Tongue (tissue), 2 donors: ENCODE results near the gene FAM171A1. TPM values are rescaled to one million over a fixed set of nuclear protein-coding genes. Genes with fewer than 3 reads are reported as not detected.
"Not testable (repeated sequence)": the region's sequence is repeated elsewhere in the genome, so short reads cannot be mapped to it uniquely, and the experiment has no call there.

Source experiments
- DNase-seq: peaks from one replicate; pipeline ENCODE4 v3.0.0-alpha.2; 2015
- total RNA-seq: library from RNA; depleted of rRNA; stranded (reverse); fragments of >200 nt; gene quantifications from one replicate; pipeline ENCODE4 v1.2.3, GENCODE V29; 2014

Gene FAM171A1
- 15.4 TPM for total RNA-seq

DNA sequence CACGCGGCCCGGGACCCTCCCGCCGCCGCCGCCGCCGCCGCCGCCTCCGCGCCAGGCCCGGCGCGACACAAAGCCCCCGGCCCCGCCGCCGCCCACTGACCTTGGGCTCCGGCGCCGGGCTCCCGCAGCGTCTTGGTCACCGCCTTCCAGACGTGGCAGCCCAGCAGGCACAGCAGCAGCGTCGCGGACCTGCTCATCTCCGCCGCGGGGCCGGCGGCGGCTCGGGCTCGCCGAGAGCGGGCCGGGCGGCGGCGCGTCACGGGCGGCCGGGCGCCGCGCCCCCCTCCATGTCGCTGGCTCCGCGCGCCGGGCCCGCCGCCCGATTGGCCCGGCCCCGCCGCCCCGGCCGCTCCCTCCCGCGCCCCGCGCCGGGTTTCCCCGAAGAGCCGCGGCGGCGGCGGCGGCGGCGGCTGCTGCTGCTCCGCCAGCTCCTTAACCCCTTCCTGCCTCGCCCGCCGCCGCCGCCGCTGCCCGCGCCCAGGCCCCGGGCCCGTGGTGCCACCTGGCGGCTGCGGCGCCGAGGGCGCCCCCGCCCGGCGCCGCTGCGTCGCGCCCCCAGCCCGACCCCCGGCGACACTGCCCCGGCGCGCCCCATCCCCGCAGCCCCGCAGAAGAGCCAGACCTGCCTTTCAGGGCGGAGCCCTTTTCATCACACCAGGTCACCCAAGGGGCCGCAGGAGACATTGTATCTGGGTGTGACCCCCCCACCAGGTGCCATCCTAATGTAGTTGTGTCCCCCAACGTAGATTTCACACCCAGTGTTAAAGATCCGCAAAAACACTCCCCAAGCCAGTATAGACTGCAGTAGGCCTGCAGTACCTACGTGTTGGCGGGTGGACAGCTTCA lies at the start of gene FAM171A1:
TSS of gene FAM171A1 (minus strand) at position 434 of the 846 bp plus-strand sequence. CDS start at position 197, 237 bp downstream.
- peak; percentile 85 for DNase-seq

DNA sequence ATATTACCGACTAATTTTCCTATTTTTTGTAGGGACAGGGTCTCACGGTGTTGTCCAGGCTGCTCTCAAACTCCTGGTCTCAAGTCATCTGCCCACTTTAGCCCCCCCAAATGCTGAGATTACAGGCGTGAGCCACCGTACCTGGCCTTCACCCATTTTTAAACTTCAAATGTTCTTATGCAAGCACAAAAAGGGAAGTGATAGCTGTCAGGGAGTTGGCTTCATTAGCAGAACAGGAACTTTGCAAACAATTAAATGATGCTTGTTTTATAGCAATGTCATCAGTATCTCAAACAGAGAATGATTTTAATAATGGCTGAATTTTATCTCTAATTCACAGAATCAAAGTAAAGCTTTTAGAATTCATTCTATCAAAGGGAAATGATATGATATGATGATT lies 49.8 kb upstream of the FAM171A1 start:
- DNase-seq, result no peak

DNA sequence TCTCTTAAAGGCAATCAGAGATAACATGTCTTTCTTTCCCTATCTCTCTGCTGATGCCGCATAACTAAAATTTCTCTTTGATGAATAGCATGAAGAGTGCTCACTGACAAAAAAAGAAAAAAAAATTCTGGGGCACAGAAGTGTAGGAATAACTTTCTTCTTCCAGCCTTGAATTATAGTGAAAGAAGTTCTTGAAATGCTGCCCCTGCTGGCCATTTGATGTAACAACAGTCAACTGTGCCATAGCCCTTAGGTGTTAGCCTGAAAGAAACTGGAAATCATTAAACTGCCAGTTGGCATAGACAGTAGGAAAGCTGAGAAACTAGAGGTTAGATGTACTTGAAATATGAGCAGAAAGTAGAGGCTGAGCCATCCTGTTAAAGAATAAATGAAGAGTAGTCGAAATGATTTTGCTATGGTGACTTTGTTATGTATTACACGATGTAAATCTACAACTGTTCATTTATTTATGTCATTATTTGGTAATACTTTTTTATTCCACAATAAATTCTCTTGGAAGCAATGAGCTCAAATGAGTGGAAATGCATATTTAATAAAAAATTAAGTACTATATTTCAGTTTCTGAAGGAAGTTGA lies 48.3 kb upstream of the FAM171A1 start:
- DNase-seq, result peak; percentile 73

DNA sequence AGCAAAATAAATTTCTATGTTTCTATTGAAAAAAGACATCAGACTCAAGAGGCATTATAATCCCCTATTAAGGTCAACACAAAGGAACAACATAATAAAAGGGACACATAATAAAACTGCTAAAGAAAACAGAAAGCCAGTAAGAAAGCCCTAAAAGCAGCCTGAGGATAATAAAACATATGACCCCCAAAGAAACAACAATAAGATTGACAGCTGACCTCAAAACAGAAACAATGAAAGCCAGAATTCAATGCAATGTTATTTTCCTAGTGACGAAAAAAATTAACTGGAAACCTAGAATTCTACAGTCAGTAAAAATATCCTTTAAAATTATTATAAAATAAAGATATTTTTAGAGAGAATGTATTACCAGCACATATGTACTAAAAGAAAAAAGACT lies 44.9 kb upstream of the FAM171A1 start:
- DNase-seq, result no peak

DNA sequence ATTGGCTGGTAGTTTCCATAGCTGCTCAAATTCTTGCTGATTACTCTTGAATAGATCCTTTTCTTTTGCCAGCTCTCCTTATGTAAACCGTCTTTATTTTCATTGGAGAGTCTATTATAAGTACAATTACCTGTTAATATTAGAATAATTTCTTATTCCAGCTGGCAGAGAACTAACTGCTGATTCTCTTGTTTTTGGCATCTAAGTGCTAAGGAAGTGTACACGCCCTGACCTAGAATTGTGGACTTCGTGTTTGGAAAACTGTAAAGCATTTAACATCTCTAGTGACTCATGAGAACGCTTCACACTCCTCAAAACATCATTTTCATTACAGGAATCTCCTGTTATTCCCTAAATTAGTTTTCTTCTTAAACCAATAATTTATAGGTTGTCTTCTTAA lies 39.9 kb upstream of the FAM171A1 start:
- no peak for DNase-seq

DNA sequence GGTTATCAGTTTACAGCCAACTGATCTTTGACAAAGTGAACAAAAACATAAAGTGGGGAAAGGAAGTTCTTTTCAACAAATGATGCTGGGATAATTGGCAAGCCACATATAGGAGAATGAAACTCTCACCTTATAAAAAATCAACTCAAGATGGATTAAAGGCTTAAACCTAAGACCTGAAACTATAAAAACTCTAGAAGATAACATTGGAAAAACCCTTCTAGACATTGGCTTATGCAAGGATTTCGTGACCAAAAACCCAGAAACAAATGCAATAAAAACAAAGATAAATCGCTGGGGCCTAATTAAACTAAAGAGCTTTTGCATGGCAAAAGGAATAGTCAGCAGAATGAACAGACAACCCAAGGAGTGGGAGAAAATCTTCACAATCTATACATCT lies 38.3 kb upstream of the FAM171A1 start:
- DNase-seq, result not testable (repeated sequence)

DNA sequence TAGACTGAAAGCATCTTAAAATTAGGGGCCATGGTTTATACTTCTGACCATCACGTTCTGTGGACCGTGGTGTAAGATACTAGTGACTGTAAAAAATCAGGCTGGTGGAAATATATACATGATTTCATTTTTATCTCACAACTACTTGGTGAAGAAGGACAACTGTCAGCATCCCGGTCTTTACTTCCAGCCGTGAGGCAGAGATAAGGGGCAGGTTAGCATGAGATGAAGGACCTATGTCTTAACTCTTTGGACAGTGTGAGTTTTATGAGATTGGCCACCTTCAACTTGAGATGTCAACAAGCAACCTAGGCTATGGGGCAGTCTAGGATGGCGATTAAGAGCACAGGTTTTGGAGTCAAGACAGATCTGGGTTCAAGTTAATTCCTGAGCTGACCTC lies 37.5 kb upstream of the FAM171A1 start:
- no peak for DNase-seq

DNA sequence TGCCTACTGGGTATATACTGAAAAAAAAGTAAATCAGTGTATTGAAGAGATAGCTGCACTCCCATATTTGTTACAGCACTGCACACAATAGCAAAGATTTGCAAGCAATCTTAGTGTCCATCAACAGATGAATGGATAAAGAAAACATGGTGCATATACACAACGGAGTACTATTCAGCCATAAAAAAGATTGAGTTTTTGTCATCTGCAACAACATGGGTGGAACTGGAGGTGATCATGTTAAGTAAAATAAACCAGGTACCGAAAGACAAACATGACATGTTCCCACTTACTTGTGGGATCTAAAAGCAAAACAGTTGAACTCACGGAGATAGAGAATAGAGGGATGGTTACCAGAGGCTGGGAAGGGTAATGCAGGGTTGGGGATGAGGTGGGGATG lies 34.2 kb upstream of the FAM171A1 start:
- DNase-seq, result no peak

DNA sequence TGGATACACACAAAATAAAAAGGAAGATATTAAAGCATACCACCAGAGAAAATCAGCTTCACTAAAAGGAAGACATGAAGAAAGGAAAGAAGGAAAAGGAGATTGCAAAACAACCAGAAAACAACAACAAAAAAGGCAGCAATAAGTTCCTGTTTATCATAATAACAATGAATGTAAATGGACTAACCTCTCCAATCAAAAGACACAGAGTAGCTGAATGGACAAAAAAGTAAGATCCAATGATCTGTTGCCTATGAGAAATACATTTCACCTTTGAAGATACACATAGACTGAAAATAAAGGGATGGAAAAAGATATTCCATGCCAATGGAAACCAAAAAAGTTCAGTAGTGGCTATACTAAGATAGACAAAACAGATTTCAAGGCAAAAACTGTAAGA lies 30.3 kb upstream of the FAM171A1 start:
- no peak for DNase-seq

DNA sequence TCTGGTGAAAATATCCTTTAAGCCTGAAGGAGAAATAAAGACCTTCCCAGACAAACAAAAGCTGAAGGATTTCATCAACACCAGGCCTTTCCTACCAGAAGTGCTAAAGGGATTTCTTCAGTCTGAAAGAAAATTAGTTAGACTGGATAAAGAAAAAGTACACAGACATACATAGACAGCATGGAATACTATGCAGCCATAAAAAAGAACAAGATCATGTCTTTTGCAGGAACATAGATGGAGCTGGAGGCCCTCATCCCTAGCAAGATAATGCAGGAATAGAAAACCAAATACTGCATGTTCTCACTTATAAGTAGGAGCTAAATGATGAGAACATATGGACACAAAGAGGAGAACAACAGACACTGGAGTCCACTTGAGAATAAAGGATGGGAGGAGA lies 29.4 kb upstream of the FAM171A1 start:
- not testable (repeated sequence) for DNase-seq

DNA sequence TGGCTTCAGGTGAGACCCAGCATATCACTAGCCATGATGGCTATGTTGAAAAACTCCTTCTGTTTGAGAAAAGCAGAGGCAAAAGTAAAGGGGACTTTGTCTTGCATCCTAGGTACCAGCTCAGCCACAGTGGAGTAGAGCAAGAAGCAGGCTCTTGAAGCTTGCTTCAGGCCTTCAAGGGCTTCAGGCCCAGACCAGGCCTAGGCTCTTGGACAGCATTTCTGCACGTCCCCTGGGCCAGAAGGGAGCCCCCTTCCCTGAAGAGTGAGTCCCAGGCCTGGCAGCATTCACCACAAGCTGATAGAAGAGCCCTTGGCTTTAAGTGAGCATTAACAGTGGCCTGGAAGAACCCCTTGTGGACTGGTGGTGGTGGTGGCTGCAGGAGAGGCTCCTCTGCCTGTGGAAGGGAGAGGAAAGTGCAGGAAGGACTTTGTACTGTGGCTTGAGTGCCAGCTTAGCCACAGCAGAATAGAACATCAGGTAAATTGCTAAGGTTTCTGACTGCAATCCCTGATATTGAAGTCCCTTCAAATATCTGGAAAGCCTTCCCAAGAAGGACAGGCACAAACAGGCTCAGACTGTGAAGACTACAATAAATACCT lies 28.1 kb upstream of the FAM171A1 start:
- no peak for DNase-seq

DNA sequence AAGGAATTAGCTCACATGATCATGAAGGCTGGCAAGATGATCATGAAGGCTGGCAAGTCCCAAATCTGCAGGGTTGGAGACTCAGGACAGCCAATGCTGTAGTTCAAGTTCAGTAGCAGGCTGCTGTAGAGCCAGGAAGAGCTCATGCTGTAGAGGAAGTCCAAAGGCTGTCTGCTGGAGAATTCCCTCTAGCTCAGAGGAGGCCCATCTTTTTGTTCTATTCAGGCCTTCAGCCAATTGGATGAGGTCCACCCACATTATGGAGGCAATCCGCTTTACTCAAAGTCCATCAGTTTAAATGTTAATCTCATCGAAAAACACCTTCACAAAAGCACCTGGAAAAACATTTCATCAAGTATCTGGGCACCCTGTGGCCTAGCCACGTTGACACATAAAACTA lies 24.8 kb upstream of the FAM171A1 start:
- peak; percentile 58 for DNase-seq

DNA sequence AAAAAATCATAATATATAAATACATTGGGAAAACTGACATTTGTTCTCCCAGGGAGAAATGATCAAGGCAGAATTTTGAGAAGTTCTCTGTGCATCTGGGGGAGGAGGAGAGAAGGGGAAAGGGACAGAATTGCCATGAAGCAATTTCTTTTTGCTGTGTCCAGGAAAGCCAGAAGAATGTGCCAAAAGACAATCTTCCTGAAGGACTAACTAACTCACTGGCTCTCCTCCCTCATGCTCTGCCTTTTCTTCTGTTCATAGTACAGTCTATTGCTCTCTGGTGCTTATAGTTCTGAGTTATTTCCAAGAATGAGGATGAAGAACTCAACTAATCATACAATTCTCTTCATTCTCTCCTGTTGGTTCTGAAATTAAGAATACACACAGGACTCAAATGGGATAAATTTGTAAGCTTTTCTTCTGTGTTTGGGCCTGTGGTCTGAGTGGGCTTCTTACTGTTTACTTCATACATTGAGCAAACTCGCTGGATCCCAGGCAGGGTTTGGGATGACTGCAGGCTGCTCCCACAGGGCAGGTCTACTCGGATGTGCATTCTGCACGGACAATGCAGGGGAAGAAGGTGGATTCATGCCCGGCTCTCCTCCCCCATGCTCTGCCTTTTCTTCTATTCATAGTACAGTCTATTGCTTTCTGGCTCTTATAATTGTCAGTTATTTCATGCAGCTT lies 22.2 kb upstream of the FAM171A1 start:
- DNase-seq, result peak; percentile 59

DNA sequence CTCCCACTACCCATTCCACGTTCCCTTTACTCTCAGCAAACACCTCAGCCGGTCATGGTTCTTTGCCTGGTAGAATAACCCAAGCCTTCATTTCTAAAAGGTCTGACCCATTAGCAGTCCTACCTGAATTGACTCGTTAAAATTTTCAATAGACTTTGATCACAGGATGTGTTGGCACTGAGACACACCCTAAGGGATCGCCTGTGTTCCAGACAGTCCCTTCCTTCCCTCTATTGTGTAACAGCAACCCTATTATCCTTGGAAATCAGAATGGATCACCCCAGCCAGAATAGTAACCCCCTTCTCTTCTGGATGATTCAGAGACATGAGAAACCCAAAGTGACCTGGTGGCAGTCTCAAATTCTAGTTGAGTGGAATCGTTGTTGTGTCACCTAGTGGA lies 20.4 kb upstream of the FAM171A1 start:
- DNase-seq, result no peak

DNA sequence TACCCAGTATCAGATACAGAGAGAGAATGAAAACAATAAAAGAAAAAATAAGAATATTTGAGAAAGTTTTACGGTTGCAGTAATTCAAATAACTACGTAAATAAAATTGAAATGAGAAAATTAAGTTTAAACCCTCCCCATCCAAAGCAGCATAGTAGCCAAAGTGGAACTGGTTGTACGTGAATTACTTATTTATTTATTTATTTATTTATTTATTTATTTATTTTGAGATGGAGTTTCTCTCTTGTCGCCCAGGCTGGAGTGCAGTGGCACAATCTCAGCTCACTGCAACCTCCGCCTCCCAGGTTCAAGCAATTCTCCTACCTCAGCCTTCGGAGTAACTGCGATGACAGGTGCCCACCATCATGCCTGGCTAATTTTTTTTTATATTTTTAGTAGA lies 17.1 kb upstream of the FAM171A1 start:
- DNase-seq, result not testable (repeated sequence)

DNA sequence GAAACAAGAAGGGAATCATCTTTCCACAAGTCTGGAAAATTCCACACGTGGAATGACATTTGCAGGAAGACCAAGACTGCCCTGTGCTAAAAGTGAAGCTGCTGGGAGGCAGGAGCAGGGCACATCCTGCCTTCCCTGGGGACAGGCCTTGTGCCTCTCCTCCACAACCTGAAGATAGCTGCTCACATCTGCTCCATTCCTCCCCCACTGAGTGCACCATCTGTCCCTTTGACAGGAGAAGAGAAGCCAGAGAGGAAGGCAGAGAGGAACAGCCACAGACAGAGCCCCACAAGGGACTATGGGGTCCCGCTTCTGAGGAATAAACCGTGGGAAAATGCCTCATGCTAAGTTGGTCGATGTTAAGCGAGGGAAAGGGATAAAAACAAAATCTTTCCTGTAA lies 15.9 kb upstream of the FAM171A1 start:
- no peak for DNase-seq

DNA sequence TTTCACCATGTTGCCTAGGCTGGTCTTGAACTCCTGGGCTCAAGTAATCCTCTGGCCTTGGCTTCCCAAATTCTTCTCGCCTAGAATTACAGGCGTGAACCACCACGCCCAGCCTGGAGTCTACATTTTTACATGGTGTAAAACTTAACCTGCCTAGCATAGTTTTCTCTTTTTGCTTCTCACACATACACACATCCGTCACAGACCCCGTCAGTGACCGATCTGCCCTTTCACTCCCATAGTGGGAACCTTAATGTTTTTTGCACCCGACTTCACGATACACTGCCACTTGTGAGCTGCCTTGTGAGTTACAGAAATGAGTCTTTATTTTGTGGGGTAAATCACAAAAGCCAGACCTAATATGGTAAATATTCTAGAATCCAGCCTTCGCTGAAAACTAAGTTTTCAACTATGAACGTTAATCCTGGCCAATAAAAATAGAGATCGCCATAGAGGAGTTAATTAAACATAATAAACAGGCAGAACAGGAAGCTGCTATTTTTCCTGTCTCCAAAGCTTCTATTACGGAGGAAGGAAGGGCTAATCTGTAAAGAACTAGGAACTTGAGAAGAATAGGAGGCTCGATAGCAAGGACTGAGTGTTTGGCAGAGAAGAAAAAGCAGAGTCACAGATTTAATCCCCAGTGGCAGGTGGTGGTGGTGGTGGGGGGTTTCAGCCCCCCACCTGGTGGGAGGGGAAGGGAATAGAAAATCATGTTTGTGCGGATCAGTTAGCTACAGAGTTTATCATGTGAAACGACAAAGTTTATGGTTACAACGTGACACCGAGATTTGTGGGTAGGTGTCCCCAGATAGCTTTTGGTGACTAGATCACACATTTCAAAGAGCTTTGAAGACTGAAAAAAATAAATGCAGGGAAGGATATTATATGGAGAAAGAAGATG lies 14.7 kb upstream of the FAM171A1 start:
- no peak for DNase-seq

DNA sequence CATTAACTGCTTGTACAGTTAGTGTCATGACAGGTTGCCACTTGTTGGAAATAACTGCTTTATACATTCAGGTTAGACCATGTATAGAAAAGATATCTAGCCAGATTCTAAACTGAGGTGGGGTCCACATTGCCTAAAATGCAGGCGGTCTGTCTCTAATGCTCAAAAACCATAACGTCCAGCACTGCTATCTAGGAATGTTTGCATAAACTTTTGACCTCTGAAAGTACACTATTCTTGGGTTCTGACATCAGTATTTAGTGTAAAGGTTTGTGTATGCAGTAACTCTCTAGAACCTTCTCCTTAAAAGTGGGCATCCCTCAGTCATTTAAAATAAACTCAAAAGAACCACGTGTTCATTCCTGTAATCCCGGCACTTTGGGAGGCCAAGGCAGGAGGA lies 10.3 kb upstream of the FAM171A1 start:
- DNase-seq, result no peak

DNA sequence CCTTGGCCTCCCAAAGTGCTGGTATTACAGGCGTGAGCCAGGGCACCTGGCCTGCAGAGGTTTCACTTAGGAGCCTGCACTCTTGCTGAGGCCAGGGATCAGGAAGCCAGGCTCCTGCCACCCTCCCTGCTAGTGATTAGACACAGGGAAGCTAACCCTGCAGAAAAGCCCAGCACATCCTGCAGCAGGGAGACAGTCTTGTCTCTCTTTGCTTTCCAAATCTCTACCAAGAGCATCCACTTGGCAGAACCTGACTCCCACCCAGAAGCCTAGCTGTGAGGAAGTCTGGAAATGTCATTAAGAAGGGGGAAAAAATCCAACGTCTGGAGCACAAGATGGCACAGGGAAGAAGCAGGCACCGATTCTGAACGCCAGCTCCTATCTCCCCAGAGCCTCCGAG lies 8.0 kb upstream of the FAM171A1 start:
- DNase-seq, result no peak

DNA sequence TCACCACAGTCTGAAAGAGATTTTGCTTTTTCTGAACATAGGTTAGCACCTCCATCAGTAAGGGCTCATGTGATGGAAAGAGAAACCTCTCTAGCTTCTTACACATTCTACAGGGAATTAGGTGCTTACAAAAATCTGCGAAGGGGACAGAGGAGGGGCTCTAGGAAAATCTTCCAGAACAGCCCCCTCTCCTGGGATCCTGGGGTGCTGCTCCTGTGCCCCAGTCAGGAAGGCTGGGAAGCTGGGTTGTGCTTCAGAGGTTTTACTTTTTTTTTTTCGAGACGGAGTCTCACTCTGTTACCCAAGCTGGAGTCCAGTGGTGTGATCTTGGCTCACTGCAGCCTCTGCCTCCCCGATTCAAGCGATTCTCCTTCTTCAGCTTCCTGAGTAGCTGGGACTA lies 7.5 kb upstream of the FAM171A1 start:
- DNase-seq, result no peak

DNA sequence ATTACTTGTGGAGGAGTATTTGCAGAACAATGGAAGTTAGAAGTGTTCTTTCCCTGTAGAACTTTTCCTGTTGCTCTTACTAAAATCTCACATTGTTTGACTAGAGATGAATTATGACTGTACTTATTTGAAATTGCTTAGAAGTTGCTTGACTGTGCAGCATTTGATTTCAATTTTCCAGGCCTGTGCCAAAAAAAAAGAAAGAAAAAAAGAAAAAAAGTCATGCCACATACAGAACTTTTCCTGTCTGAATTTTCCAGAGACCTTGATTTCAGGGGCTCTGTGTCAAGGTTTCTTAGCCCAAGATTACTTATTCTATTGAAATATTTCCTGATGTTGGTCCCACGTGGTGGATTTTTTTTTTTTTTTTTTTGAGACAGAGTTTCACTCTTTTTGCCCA lies 3.5 kb upstream of the FAM171A1 start:
- no peak for DNase-seq

DNA sequence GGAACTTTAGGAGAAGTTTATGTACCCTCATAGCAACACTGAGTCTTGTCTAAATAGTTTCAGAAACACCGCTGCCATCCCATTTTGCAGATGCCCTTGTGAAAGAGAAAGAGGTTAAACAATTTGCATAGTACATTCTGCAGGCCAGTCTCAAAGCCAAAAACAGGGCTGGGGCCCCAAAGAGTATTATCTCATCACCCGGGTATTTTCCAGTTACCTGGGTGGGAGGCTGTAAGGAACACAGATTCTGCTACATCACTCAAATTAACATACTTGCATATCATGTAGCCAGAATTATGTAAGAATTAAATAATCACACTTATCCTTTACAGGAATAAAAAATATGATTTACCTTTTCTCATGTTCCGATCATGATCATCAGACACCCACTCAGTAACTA lies 3.1 kb upstream of the FAM171A1 start:
- DNase-seq, result no peak
